D341Med (cell line): ENCODE data around the gene PRAMEF9.
"Not testable (repeated sequence)": the region's sequence is repeated elsewhere in the genome, so short reads cannot be mapped to it uniquely, and the experiment has no call there.

ENCODE experiments used
- DNase-seq: peaks from one replicate; pipeline ENCODE4 v3.0.0; 2012; ENCODE audit warnings: low spot score

The PRAMEF9 gene

DNA sequence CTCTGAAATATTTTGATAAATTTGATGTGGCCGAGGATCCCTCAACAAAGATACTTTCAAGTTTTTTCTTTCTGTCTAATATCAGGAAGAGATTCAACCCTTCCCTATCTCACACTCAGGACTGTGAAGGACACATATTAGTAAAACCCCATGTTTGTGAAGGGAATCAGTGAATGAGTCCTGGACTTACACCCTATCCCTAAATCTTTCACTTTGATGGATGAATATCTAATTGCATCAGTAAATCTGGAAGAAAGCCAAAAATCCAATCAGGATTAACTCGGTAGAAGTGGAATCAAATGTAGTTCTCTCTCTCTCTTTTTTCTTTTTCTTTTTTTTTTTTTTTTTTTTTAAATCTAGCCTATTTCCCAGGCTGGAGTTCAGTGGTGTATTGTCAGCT is at the start of gene PRAMEF9:
Gene PRAMEF9, plus strand, starts transcription at position 301 of the 400 bp plus-strand sequence. CDS start 3,433 bp downstream, outside the sequence.
- DNase-seq: not testable (repeated sequence)

GRCh38 chr1:13155909-13156308 is 15.7 kb upstream of the PRAMEF9 start, which contains the start of gene PRAMEF26:
PRAMEF26 (minus strand) TSS chr1:13156009; CDS start chr1:13153095, 2,914 bp downstream.
- DNase-seq: not testable (repeated sequence)

- DNase-seq: not testable (repeated sequence)
These were observed 6.1 kb upstream of the PRAMEF9 start, which contains the start of gene HNRNPCL4 for GRCh38 chr1:13165531-13165930. HNRNPCL4 (minus strand) TSS chr1:13165631; CDS start chr1:13165467, 164 bp downstream.

GRCh38 chr1:13201309-13201708 is 29.7 kb downstream of the PRAMEF9 start, which contains the start of gene PRAMEF13:
PRAMEF13 (minus strand) TSS chr1:13201409; CDS start chr1:13199589, 1,820 bp downstream.
- DNase-seq: not testable (repeated sequence)

GRCh38 chr1:13208712-13209111 is 37.1 kb downstream of the PRAMEF9 start:
- not testable (repeated sequence) for DNase-seq

GRCh38 chr1:13216619-13217018 is 45.0 kb downstream of the PRAMEF9 start:
- DNase-seq: not testable (repeated sequence)

- DNase-seq: not testable (repeated sequence)
These were observed 47.6 kb downstream of the PRAMEF9 start for GRCh38 chr1:13219203-13219602.

GRCh38 chr1:13222788-13223187 is 51.1 kb downstream of the PRAMEF9 start:
- not testable (repeated sequence) for DNase-seq

DNA sequence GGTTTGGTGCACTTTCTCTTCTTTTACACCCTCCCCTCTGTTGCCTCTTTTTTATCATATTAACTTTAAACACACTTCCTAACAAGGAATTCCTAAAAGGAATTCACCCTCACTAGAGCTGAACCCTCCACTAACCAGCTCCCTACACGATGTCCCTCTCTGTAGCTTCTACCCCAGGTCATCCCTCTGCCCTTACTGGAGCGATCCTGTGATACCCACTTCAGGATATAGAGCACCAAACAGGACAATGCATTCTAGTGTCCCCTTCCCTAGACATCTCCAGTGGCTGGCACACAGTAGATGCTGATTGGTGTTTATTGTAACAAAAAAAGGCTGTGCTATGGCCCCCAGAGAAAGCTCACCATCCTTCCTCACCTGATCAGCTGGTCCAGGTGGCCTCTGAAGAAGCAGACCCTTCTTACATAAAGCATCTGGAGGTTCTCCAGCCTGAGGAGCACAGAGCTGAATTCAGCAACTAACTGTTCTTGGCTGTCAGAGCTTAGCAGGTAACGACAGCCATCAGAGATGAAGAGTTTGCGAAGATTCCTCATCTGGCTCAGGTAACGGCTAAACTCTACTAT is 52.9 kb downstream of the PRAMEF9 start:
- no peak for DNase-seq

- DNase-seq: not testable (repeated sequence)
These were observed 54.1 kb downstream of the PRAMEF9 start, which contains the start of gene PRAMEF18 for GRCh38 chr1:13225675-13226204. PRAMEF18 (minus strand) TSS chr1:13226154; CDS start chr1:13226106, 48 bp downstream.

- not testable (repeated sequence) for DNase-seq
These were observed 55.8 kb downstream of the PRAMEF9 start for GRCh38 chr1:13227271-13228055.

- DNase-seq: no peak
These were observed 56.7 kb downstream of the PRAMEF9 start for GRCh38 chr1:13228343-13228781.
